HG03175 (cell line): ENCODE results near the gene GRID1.

Source experiments
- ATAC-seq: cut with Tn5 transposase; IDR thresholded peaks from one replicate; pipeline ENCODE4 v1.9.1; 2021; ENCODE audit warnings: mild to moderate bottlenecking, moderate library complexity; ENCODE audit not compliant: unreplicated experiment

GRID1 gene

DNA sequence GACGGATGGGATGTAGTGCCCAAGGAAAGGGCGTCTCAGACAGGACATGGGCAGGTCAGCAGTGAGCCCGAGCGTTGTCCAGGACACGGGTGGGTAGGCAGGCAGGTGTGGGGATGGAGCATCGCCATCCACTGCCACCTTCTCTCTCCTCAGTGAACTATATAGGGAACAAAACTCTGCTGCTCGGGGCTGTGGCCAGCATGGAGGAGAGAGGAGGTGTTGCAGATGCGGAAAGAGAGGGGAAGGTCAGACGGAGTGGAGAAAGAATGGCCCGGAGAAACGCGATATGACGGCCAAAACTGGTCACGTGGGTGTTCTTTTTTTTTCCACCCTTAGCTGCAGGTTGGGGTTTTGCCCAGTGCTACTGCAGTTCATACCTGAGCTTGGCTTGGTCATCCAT is 71.2 kb downstream of the GRID1 start:
- no peak for ATAC-seq

DNA sequence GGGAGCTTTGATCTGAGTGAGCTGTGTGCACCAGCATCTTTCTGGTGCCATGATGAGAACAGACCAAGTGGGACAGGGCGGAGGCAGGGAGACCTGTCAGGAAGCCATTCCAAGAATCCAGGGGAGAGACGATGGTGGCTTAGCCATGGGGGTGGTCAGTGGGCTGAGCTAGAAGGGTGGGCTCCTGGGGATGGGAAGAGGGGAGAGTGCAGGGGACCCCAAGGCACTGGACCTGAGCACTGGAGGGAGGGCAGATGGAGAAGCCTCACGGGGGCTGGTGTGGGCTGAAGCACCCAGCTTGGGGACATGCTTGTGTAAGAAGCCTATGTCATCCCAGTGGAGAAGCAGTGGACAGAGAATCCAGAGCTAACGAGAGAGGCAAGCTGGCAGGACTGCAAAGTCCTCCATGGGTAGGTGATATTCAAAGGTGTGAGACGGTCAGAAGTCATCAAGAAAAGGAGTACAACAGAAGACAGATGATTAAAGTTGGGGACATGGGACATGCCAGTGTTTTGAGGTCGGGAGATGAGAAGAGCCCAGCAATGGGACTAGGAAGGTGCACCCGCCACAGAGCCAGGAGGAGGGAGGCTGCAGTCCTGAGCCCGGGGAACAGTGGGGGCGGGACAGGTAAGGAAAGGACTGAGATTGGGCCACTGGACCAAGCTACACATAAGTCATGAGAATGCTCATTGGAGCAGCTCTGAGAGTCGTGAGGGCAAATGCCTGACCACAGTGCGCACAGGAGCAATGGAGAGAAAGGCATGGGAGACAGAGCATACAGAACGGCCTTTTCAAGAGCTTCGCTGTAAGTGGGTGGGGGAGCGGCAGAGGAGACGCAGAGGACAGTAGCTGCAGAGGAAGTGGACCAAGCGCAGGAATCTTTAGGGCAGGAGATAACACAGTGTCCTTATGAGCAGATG is 72.0 kb downstream of the GRID1 start:
- ATAC-seq = no peak

DNA sequence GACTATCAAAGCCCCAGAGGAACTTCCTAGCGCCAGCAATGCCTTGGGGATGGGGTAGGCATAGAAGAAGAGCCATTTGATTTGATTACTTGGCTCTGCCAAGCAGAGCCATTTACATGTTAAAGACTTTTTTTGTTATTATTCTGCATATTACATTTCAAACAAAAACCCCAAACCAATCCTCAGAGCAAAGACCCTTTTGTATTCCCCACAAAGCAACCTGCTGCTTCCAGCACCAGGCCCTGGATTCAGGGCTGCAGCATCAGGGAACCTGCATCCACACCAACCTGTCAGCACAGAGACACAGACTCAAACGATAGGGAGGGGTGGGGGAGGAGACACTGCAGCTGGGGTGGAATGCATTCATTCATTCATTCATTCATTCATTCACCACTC is 73.2 kb downstream of the GRID1 start:
- no peak for ATAC-seq

DNA sequence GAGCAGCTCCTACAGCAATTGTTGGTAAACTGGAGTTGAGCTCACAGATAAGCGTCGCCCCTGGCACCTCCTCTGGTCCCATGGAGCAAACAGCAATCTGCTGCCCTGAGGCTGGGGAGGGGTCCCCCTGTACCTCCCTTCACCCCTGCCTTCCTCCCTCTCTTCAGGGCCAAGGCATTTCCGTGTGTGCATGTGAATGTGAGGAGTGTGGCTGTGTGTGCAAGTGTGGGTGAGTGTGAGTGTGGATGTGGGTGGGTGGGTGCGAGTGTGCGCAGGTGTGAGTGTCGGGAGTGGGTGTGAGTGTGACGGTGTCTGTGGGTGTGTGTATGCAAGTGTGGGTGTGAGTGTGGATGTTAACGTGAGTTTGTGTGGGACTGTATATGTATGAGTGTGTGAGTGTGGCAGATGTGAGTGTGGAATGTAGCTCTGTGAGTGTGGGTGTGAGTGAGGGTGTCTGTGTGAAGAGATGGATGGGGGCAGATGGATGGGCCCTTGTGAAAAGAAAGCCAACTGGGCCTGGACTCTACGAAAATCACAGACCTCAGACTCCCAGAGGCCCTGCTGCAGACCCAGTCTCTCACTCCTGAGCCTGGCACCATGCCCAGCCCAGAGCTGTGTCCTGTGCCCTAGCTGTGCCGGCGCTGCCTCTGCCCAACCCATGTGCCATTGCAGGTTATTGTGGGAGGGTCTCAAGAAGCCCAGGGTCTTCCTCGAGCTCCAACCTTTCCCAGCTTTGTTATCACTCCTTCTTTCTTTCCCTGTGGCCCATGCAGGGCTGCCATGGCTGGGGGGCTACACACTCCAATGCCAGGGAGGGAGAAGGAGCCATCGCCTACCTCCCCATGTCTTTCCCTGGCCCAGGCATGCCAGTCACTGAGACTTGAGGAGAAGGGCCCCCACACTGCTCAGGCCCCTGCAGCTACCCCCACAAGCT is 73.9 kb downstream of the GRID1 start:
- ATAC-seq = no peak

DNA sequence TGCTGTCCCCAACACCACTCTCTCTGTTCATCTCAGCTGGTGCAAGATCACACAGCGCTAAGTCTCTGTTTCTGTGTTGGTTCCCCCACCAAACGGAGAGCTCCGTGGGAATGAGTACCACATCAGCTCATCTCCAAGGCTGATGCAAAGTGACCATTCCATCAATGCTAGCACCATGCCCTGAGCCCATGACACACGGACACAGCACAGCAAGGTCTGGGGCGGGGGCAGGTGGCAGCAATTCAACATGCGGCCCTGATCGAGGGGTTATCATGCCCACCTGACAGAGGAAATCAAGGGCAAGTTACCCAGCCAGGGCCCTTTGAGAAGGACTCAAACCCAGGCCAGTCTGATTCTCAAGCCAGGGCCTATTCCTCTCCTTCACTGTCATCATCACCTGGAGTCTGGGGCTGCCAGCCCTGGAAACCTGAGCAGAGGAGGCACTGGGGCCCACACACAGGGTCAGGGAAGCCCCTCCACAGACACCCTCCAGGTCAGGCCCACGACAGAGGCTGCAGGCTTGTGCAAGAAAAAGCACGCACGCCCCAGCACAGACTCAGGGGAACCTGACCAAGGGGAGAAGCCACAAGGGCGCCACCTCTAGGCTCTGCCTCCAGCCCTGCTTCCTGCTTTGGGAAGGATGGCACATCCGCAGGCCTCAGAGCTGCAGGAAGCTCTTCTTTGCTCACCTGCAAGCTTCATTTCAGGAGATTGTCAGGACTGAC is 74.8 kb downstream of the GRID1 start:
- ATAC-seq = no peak

DNA sequence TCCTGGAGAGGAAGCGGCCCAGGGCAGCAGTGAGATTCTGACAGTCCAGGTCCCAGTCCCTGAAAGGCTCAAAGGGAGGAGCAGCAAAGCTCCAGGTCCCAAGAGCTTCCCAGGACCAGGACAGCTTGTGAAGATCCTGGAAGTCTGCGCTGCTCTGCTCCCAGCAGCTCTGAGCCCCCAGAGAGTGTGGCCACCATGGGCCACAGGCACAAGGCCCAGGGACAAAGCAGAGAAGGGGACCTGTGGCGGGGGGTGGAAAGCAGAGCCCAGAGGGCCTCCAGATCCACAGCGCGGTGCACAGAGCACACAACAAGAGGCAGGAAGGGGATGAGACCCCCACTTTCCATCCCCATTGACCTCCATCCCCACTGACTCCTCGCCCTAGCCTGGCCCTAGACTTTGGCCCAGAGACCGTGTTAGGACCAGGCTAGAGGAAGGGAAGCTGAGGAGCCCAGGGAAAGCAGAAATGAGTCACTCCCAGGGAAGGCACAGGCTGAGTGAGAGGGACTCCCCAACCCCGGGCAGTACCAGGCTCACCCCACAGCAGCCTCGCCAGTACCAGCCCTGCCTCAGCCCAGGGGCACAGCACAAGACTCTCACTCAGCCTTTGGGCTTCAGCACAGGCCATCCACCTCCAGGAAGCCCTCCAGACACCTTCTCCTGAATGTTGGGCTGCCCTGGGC is 75.5 kb downstream of the GRID1 start:
- ATAC-seq = no peak

DNA sequence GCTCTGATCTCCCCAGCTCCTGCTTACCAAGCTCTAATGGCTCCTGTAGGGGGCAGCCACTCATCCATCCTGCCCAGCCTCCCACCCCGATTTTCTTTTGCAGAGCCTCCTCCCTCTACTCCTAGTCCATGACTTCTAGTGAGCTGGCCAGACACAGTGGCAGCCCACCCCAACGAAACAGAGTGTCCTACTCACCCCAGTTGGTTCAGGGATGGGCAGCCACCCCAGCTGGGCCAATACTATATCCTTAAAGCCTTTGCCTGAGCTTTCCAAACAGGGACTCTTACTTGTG is 77.1 kb downstream of the GRID1 start:
- no peak for ATAC-seq

DNA sequence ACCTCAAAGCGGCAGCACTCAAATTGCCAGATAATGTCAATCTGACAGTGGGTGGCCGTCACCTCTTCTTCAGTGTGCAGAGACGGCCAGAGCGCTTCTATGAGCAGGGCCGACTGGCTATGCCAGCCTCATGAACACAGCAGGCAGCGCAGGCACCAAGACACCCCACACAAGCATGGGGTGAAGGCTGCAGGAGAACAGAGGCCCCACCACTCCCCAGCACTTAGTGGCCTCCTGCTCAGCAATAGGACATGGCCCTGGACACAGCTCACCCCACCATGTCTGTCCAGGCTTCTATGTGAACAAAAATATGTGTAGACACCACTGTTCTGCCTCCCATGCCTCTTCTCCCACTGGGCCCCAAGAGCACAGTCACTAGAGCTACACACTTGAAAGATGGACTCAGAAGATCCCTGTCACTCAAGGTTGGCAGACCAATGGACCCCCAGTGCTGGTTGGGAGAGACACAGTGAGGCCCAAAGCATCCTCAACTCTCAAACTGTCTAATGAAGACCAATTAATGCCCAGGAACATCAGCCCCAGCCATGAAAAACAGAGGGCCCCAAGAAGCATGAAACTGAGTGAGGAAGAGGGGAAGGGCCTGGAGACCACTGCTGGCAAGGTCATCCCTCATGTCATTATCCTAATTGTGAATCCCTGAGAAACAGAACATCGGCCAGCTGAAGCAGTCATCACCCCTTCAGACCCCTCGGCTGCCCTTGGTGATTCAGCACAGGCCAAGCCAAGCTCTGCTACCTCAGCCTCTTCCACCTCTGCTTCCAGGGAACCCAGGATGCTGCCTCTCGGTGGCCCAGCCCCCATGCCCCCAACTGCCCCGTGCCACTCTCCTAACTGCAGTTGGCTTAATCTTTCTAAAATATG is 77.7 kb downstream of the GRID1 start:
- no peak for ATAC-seq

DNA sequence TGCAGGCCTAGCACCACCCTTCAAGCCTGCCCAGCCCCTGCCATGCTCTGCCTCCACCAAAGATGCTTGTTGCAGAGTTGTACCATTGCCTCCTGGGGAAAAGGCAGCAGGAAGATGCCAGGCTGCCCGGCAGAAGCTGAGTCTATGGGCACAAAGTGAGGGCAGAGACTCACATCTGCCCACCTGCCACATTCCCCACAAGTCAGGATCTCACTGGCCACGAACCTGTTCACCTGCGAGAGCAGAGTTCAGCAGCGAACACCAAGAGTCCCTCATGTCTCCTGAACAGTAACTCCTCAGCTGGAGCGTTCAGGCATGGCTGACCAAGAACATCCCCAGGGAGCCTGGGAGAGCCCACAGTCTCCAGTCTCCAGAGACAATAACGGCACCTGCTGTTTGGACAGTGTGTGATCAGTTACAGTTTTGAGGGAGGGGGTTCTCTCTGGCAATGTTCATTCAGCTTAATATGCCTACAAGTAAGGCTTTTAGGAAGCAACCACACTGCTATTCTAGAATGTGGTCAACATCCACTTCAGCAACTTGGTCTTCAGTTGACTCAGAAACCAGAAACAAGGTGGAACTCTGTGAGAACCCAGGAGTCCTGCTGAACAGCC is 78.5 kb downstream of the GRID1 start:
- ATAC-seq = no peak

DNA sequence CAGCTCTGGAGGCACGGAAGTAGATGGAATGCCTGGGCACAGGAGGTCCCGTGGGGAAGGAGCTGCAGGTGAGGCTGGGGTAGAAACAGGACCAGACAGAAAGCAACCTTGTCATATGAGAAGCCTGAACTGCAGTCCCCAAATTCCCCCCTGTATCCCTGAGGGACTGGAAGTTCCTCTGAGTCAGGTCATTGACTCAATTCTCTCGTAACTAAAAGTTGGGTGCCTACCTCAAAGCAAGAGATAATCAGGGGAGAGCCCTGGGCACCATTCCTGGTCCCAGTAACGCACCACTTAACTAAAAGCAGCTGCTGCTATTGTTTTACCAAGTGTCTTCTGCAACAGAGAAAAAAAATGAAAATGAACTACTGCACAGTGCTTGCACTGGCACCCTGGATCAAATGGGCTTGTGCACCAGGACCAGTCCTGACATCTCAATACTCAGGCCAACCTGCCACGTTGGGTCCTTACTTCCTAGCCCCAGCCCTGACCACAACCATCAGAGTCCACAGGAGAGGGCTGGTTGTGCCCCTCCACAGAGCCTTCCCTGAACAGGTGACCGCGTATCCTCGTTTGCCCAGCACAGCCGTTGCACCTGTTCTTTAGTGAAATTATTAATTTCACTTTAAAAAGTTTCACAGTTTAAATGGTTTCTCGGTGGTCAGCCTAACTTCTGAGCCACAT is 79.3 kb downstream of the GRID1 start:
- no peak for ATAC-seq

DNA sequence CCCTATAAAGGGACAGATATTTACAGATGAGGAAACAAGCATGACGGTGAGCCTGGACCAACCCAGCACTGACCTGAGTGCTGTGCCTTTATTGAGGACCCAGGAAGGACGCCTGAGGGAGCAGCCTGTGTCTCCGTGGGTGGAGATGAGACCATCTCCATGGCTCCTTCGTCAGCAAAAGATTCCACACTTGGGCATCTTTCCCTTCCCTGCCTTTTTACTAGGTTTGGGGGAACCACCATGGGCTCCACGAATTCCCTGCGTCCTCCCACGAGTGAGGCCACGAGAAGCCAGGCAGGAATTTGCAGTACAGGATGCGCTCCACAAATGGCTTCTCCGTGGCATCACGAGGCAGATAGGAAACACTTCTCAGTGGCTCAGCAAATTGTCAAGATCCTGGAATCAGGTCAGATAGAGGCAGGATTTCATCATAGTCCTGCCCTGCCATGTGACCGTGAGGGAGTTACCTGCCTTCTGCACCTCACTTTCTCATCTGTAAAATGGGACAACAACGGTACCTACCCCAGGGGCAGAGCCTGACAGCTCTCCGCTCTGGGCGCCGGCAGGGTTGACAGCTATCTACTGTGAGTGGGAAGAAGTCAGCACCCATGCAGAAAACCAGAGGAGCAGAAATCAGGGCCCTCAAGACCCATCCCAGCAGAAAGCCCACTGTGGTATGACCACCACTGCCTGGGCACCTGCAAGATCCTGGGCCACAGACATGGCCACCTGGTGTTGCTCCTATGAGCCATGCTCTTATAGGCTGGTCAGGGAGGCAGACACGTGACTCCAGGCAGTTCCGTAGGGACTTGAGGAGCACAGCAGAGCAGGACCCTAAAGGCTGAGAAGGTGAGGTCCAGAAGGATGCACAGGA is 80.1 kb downstream of the GRID1 start:
- no peak for ATAC-seq

DNA sequence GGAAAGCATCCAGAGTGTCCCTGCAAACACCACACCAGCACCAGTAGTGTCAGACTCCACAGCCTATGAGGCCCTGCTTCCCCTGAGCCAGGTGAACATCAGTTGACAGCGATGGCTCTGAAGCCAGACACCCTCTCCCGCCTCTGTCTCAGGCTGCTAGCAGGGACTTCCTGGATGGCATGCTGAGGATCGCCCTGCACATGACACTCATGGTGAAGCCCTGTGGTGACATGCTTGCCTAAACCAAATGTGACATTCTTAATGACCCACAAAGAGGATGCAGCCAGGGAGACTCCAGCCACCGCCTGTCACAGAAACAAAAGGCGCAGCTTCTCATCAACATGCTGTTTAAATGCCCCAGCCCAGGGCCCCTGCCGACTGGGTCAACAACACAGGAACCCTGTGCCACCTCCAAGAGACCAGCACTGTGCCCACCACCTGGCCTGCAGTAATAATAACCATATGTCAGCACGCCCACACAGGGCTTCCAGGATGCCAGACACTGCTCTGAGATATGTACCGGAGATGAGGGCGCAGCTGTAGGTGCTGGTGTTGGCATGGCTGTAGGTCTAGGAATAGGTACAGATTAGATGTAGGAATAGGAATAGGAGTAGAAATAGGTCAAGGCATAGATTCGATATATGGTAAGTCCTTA is 81.3 kb downstream of the GRID1 start:
- ATAC-seq = no peak

DNA sequence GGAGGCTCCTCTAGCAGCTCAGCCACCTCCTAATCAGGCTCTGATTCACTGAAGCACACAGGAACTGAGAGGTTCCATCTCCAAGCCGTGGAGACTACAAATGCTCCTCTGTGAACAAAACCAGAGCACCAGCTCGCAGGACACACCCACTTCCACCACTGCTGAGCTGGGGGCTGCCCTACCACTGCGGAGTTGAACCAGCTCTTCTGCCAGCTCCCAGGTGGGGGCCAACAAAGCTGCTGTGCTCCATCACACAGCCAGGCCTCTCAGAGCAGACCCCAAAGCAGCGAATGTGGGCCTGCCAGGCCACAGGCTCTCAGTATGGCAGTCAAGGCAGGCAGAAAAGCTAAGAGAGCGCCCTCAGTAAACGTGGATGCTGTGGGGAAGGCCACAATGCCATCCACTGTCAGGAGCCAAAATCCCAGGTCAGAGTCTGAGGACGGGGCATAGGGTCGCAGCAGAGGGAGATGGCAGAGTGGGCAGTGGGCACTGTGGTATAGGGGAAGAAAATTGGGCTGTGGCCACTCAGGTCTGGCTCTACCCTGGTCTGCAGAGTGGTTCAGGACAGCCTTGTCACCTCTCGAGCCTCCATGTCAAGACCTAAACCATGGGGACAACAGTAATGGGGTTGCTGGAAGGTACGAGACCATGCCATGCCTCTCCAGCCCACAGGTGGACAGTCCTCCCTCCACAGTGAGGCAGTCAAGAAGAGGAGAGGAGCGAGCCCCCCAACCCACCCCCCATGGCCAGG is 82.1 kb downstream of the GRID1 start:
- no peak for ATAC-seq

DNA sequence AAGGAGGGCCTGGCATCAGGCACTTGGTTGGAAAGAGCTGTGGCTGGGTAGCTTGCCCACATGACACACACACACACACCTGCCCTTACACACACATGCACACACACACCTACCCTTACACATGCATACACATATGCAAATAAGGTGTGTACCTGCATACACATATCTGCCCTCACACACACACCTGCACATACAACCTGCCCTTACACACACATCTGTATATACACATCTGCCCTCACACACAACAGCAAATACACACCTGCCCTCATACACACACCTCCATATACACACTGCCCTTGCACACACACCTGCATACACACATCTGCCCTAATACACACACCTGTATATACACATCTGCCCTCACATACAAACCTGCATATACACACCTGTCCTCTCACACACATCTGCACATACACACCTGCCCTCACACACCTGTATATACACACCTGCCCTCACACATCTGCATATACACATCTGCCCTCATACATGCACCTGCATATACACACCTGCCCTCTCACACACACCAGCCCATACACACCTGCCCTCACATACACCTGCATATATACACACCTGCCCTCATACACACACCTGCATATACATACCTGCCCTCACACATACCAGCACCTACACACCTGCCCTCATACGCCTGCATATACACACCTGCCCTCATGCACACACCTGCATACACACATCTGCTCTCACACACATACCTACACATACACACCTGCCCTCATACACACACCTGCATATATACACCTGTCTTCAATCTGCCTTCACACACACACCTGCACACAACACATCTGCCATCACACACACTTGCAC is 82.9 kb downstream of the GRID1 start:
- no peak for ATAC-seq

DNA sequence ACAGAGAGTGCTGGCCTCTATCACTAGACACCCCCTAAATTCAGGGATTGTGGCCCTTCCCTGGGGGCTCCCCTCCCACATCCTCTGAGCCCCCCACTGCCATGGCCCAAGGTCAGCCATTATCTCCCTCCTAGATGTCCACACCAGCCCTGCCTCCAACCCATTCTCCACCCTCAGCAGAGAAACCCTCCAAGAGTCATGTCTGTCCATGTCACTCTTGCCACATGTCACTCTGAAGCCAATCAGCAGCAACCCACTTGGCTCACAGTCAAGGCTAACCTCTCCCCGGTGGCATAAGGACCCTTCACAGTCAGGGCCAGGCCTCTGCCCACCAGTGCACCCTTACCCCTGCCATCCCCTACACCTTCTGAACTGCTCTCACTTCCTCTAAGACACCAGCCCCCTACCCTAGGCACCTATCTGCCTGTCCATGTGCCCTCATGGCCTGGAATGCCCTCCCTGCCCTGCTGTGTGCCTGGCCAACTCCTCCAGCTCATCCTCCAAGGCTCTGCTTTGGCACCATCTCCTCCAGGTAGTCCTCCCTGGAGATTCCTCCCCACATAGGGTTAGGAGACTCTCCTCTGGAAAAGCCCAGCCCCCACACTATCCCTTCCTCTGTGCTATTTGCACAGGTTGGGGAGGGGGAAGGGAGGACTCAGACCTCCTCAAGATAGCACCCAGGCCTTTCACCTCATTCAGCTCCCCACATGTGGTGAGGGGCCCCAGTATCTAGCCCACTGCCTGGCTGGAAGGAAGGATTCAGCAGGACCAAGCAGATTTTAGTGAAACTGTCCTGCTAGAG is 83.7 kb downstream of the GRID1 start:
- ATAC-seq = no peak
